Activated naive CD8-positive, alpha-beta T cell (primary cell): ENCODE measurements around the gene IPO13.

ENCODE experiments used
- H3K27ac Mint-ChIP-seq: one replicate; pipeline ENCODE4 v1.8.0; 2021; ENCODE audit warnings: mixed read lengths
- H3K27me3 Mint-ChIP-seq: one replicate; pipeline ENCODE4 v1.8.0; 2021; ENCODE audit warnings: mixed read lengths
- H3K36me3 Mint-ChIP-seq: one replicate; pipeline ENCODE4 v1.8.0; 2021; ENCODE audit warnings: mixed read lengths
- H3K4me1 Mint-ChIP-seq: one replicate; pipeline ENCODE4 v1.8.0; 2021; ENCODE audit warnings: low read depth, mixed read lengths
- H3K4me3 Mint-ChIP-seq: one replicate; pipeline ENCODE4 v1.8.0; 2021; ENCODE audit warnings: mild to moderate bottlenecking, mixed read lengths
- H3K9me3 Mint-ChIP-seq: one replicate; pipeline ENCODE4 v1.8.0; 2021; ENCODE audit warnings: low read depth, mixed read lengths

The IPO13 gene

GRCh38 chr1:44013949-44014348 lies 67.2 kb downstream of the IPO13 start:
- H3K27me3 Mint-ChIP-seq, result no peaks in the 10 kb centered on the region
- no peak overlapping the region for H3K27ac Mint-ChIP-seq
- H3K36me3 Mint-ChIP-seq, result no peaks in the 10 kb centered on the region
- peaks cover 14% of the 10 kb centered on the region for H3K4me1 Mint-ChIP-seq
- no peaks in the 10 kb centered on the region for H3K9me3 Mint-ChIP-seq
- H3K4me3 Mint-ChIP-seq, result no peak overlapping the region

- H3K9me3 Mint-ChIP-seq, result no peaks in the 10 kb centered on the region
- no peak overlapping the region for H3K27ac Mint-ChIP-seq
Observed at GRCh38 chr1:44014365-44015104, 67.8 kb downstream of the IPO13 start.

GRCh38 chr1:44015206-44015605 lies 68.5 kb downstream of the IPO13 start:
- Mint-ChIP-seq H3K27me3 (no peaks in the 10 kb centered on the region), H3K36me3 (no peaks in the 10 kb centered on the region), H3K9me3 (no peaks in the 10 kb centered on the region), H3K4me1 (peaks cover 14% of the 10 kb centered on the region), H3K27ac (no peak overlapping the region), H3K4me3 (no peak overlapping the region)

More at GRCh38 chr1:44014365-44015104, 67.8 kb downstream of the IPO13 start:
- Mint-ChIP-seq H3K27me3 (no peaks in the 10 kb centered on the region), H3K4me1 (peaks cover 14% of the 10 kb centered on the region), H3K36me3 (no peaks in the 10 kb centered on the region), H3K4me3 (no peak overlapping the region)

- Mint-ChIP-seq H3K27me3 (no peaks in the 10 kb centered on the region), H3K9me3 (no peaks in the 10 kb centered on the region), H3K4me3 (no peak overlapping the region), H3K27ac (no peak overlapping the region), H3K36me3 (no peaks in the 10 kb centered on the region), H3K4me1 (peaks cover 14% of the 10 kb centered on the region)
Observed at GRCh38 chr1:44016041-44016889, 69.5 kb downstream of the IPO13 start.

- no peaks in the 10 kb centered on the region for H3K9me3 Mint-ChIP-seq
- H3K4me1 Mint-ChIP-seq, result peaks cover 13% of the 10 kb centered on the region
- H3K27me3 Mint-ChIP-seq, result no peaks in the 10 kb centered on the region
- no peaks in the 10 kb centered on the region for H3K36me3 Mint-ChIP-seq
- no peak overlapping the region for H3K4me3 Mint-ChIP-seq
- H3K27ac Mint-ChIP-seq, result no peak overlapping the region
Observed at GRCh38 chr1:44016890-44017400, 70.2 kb downstream of the IPO13 start.
